ENCODE results near the gene RAB42.

DNA sequence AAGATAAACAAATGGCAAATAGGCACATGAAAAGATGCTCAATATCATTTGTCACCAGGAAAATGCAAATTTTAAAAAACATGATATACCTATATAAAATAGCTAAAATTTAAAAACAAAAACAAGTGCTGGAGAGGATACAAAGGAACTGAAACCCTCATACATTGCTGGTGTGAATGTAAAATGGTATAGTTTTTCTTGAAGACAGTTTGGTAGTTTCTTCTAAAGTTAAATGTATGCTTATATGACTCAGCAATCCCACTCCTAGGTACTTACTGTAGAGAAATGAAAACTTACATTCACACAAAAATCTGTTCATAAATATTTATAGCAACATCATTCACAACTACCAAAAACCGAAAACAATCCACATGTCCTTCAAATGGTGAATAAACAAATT is 39.6 kb downstream of the RAB42 start:
- TF ChIP-seq ZNF263 (CRISPR knock-in tag; IDR thresholded peaks at IDR 0.05; ENCODE audit: low read depth) (no peak), CTCF (IDR thresholded peaks at IDR 0.05) (no peak), MAX (CRISPR knock-in tag; IDR thresholded peaks at IDR 0.05) (no peak), FOXJ3 (CRISPR knock-in tag; IDR thresholded peaks at IDR 0.05; ENCODE audit: borderline replicate concordance) (no peak), ELF4 (CRISPR knock-in tag; IDR thresholded peaks at IDR 0.05; ENCODE audit: low read depth) (no peak), CBFB (CRISPR knock-in tag; IDR thresholded peaks at IDR 0.05; ENCODE audit: low read depth) (no peak), TCF7 (CRISPR knock-in tag; IDR thresholded peaks at IDR 0.05; ENCODE audit: low read depth) (no peak), USF2 (CRISPR knock-in tag; IDR thresholded peaks at IDR 0.05) (no peak), STAT6 (CRISPR knock-in tag; conservative IDR thresholded peaks at IDR 0.05; ENCODE audit: low read depth) (no peak), SP1 (CRISPR knock-in tag; conservative IDR thresholded peaks at IDR 0.05) (no peak), CREB1 (CRISPR knock-in tag; IDR thresholded peaks at IDR 0.05) (no peak), ZNF138 (CRISPR knock-in tag; conservative IDR thresholded peaks at IDR 0.05) (no peak)
- TF ChIP-seq, protein P1, sequence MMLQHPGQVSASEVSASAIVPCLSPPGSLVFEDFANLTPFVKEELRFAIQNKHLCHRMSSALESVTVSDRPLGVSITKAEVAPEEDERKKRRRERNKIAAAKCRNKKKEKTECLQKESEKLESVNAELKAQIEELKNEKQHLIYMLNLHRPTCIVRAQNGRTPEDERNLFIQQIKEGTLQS (CRISPR knock-in tag; conservative IDR thresholded peaks at IDR 0.05), result no peak

All from WTC11 (cell line).